GM23248 (cell line): ENCODE measurements around the gene NFE2. TPM values are rescaled to one million over a fixed set of nuclear protein-coding genes. Genes with fewer than 3 reads are reported as not detected.

ENCODE experiments used
- DNase-seq: peaks from one replicate; pipeline ENCODE4 v3.0.0-alpha.2; 2015
- H2AFZ ChIP-seq: fragments of 200-600 bp; sonication (generic); 2 replicates; pipeline ENCODE4 v1.6.1; 2016; ENCODE audit warnings: antibody characterized with exemption
- H3F3A ChIP-seq: fragments of 200-600 bp; sonication (generic); 2 replicates; pipeline ENCODE4 v1.6.1; 2016; ENCODE audit warnings: mild to moderate bottlenecking, antibody characterized with exemption, mixed run types; ENCODE audit not compliant: insufficient read depth
- H3K27ac ChIP-seq: fragments of 200-600 bp; sonication (generic); 2 replicates; pipeline ENCODE4 v1.5.1; 2016; ENCODE audit warnings: mild to moderate bottlenecking
- H3K27me3 ChIP-seq: fragments of 200-600 bp; sonication (generic); replicated peaks from 2 replicates; pipeline ENCODE4 v1.6.1; 2016; ENCODE audit warnings: mild to moderate bottlenecking; ENCODE audit not compliant: insufficient read depth
- H3K36me3 ChIP-seq: fragments of 200-600 bp; sonication (generic); 2 replicates; pipeline ENCODE4 v1.6.1; 2016; ENCODE audit warnings: low read depth, mild to moderate bottlenecking
- H3K4me1 ChIP-seq: fragments of 200-600 bp; sonication (generic); 2 replicates; pipeline ENCODE4 v1.6.1; 2016; ENCODE audit warnings: mild to moderate bottlenecking; ENCODE audit not compliant: insufficient read depth
- H3K4me2 ChIP-seq: fragments of 200-600 bp; sonication (generic); one replicate; pipeline ENCODE4 v1.6.1; 2016; ENCODE audit warnings: mild to moderate bottlenecking; ENCODE audit not compliant: unreplicated experiment
- H3K4me3 ChIP-seq: fragments of 200-600 bp; sonication (generic); 2 replicates; pipeline ENCODE4 v1.5.1; 2016; ENCODE audit warnings: mild to moderate bottlenecking
- H3K79me2 ChIP-seq: fragments of 200-600 bp; sonication (generic); 2 replicates; pipeline ENCODE4 v1.6.1; 2016; ENCODE audit warnings: mild to moderate bottlenecking; ENCODE audit not compliant: insufficient read depth
- H3K9ac ChIP-seq: fragments of 200-600 bp; sonication (generic); 2 replicates; pipeline ENCODE4 v1.6.1; 2016; ENCODE audit warnings: mild to moderate bottlenecking
- H3K9me2 ChIP-seq: fragments of 200-600 bp; sonication (generic); 2 replicates; pipeline ENCODE4 v1.6.1; 2016; ENCODE audit warnings: mixed run types, mild to moderate bottlenecking, moderate library complexity; ENCODE audit not compliant: insufficient read depth
- H3K9me3 ChIP-seq: fragments of 200-600 bp; sonication (generic); one replicate; pipeline ENCODE4 v1.6.1; 2017; ENCODE audit warnings: low read depth
- H4K20me1 ChIP-seq: fragments of 200-600 bp; sonication (generic); 2 replicates; pipeline ENCODE4 v1.6.0; 2016; ENCODE audit not compliant: insufficient read depth
- EZH2 ChIP-seq: fragments of 200-600 bp; sonication (generic); IDR thresholded peaks from 2 replicates; pipeline ENCODE4 v1.6.1; 2018; ENCODE audit warnings: antibody characterized with exemption, mild to moderate bottlenecking; ENCODE audit not compliant: insufficient read depth, poor library complexity, severe bottlenecking
- EZH2phosphoT487 ChIP-seq: fragments of 200-600 bp; sonication (generic); IDR thresholded peaks from 2 replicates; pipeline ENCODE4 v1.6.1; 2018; ENCODE audit warnings: antibody characterized with exemption, moderate library complexity, mild to moderate bottlenecking, low read depth; ENCODE audit not compliant: insufficient read depth
- WGBS, 2 experiments: methylation state at CpG; one replicate each; pipeline ENCODE4 v1.1.6; 2015 to 2017; ENCODE audit warnings: low lambda C conversion rate in 2 of 2, low coverage in 1 of 2; ENCODE audit errors: missing lambda C conversion rate in 2 of 2; 5-methylcytosine and 5-hydroxymethylcytosine counted together
- in situ Hi-C: fragments of 300-500 bp; cut with MboI; formaldehyde crosslinking; loops from 2 replicates; pipeline ENCODE4 v1.15.0; 2020
- polyA plus RNA-seq: library from polyadenylated mRNA; unstranded; fragments of >200 nt; fragmentation: Nextera tagmentation; extraction: Ambion mirVana; gene quantifications from 2 replicates; pipeline ENCODE4 v1.2.1, GENCODE V29; 2016
- total RNA-seq: library from RNA; depleted of rRNA; stranded (reverse); fragments of >200 nt; shearing (Covaris generic); gene quantifications from 2 replicates; pipeline ENCODE4 v1.2.3, GENCODE V29; 2014

Gene NFE2
- total and polyA plus RNA-seq, 2 experiments from 2014 or later, result not detected

GRCh38 chr12:54276368-54276767 lies 24.4 kb downstream of the NFE2 start:
- Histone ChIP-seq H3K27ac (no peak overlapping the region), H3K4me1 (peaks cover 13% of the 10 kb centered on the region), H3K9me3 (no peaks in the 10 kb centered on the region), H3K27me3 (no peaks in the 10 kb centered on the region), H3K79me2 (peaks cover 87% of the 10 kb centered on the region), H3K4me3 (no peak overlapping the region), H3K9me2 (no peaks in the 10 kb centered on the region), H2AFZ (no peak overlapping the region), H3K36me3 (peaks cover 8% of the 10 kb centered on the region), H3F3A (peaks cover 25% of the 10 kb centered on the region), H3K4me2 (no peak overlapping the region), H3K9ac (no peak overlapping the region), H4K20me1 (no peaks in the 10 kb centered on the region)
- WGBS, 2 experiments, result 95 to 96% methylated on average over 3 of the region's 3 CpGs
- TF ChIP-seq EZH2phosphoT487 (no peak), EZH2 (no peak)
- in situ Hi-C loops, result no loop called here
- DNase-seq, result no peak

- Histone ChIP-seq H3K9ac (no peak overlapping the region), H3K4me1 (peaks cover 13% of the 10 kb centered on the region), H3K27me3 (no peaks in the 10 kb centered on the region), H3K9me2 (no peaks in the 10 kb centered on the region), H3K9me3 (no peaks in the 10 kb centered on the region), H4K20me1 (no peaks in the 10 kb centered on the region), H3K4me2 (no peak overlapping the region), H3K36me3 (peaks cover 3% of the 10 kb centered on the region; the same call in 1 of the 2 replicates), H3K4me3 (no peak overlapping the region), H2AFZ (no peak overlapping the region), H3F3A (peaks cover 14% of the 10 kb centered on the region), H3K27ac (no peak overlapping the region), H3K79me2 (peaks cover 100% of the 10 kb centered on the region)
- in situ Hi-C loops, result no loop called here
- 60 to 66% methylated on average over 2 of the region's 2 CpGs for WGBS, 2 experiments
- no peak for DNase-seq
- TF ChIP-seq EZH2 (no peak), EZH2phosphoT487 (no peak)
Measured at GRCh38 chr12:54273981-54274380, 26.8 kb downstream of the NFE2 start.

GRCh38 chr12:54272214-54272613 lies 28.6 kb downstream of the NFE2 start:
- Histone ChIP-seq H3K36me3 (peaks cover 3% of the 10 kb centered on the region; the same call in 1 of the 2 replicates), H3K4me1 (no peaks in the 10 kb centered on the region), H2AFZ (no peak overlapping the region), H3K27ac (no peak overlapping the region), H3F3A (peaks cover 8% of the 10 kb centered on the region; the same call in 1 of the 2 replicates), H3K79me2 (peaks cover 98% of the 10 kb centered on the region), H3K9me2 (no peaks in the 10 kb centered on the region), H3K9ac (no peak overlapping the region), H3K27me3 (no peaks in the 10 kb centered on the region), H3K4me3 (no peak overlapping the region), H4K20me1 (no peaks in the 10 kb centered on the region), H3K4me2 (no peak overlapping the region), H3K9me3 (no peaks in the 10 kb centered on the region)
- in situ Hi-C loops, result no loop called here
- DNase-seq, result no peak
- 63 to 67% methylated on average over 1 of the region's 1 CpG for WGBS, 2 experiments
- no peak for TF ChIP-seq EZH2phosphoT487
- TF ChIP-seq EZH2, result no peak

- H3K36me3 ChIP-seq, result peaks cover 3% of the 10 kb centered on the region; the same call in 1 of the 2 replicates
- H3K4me3 ChIP-seq, result no peak overlapping the region
- H3K79me2 ChIP-seq, result peaks cover 98% of the 10 kb centered on the region
Measured at GRCh38 chr12:54270345-54270744, 30.5 kb downstream of the NFE2 start.

GRCh38 chr12:54266852-54267251 lies 34.0 kb downstream of the NFE2 start:
- Histone ChIP-seq H3K9ac (no peak overlapping the region), H3K9me3 (no peaks in the 10 kb centered on the region), H3K4me1 (peaks cover 21% of the 10 kb centered on the region), H3K9me2 (no peaks in the 10 kb centered on the region), H3K27me3 (no peaks in the 10 kb centered on the region), H3K79me2 (peaks cover 94% of the 10 kb centered on the region), H3K36me3 (no peaks in the 10 kb centered on the region), H3F3A (peaks cover 23% of the 10 kb centered on the region), H3K27ac (no peak overlapping the region), H3K4me3 (no peak overlapping the region), H4K20me1 (no peaks in the 10 kb centered on the region), H2AFZ (no peak overlapping the region), H3K4me2 (no peak overlapping the region)
- DNase-seq, result no peak
- 85 to 86% methylated on average over 2 of the region's 2 CpGs for WGBS, 2 experiments
- TF ChIP-seq EZH2phosphoT487 (no peak), EZH2 (no peak)
- in situ Hi-C loops, result no loop called here

More at GRCh38 chr12:54270345-54270744, 30.5 kb downstream of the NFE2 start:
- no peaks in the 10 kb centered on the region for H4K20me1 ChIP-seq
- no peaks in the 10 kb centered on the region for H3K27me3 ChIP-seq
- TF ChIP-seq EZH2phosphoT487 (no peak), EZH2 (no peak)
- H3K4me1 ChIP-seq, result peaks cover 7% of the 10 kb centered on the region; the same call in 1 of the 2 replicates
- 99 to 100% methylated on average over 2 of the region's 2 CpGs for WGBS, 2 experiments
- H3K9ac ChIP-seq, result no peak overlapping the region
- no peaks in the 10 kb centered on the region for H3K9me2 ChIP-seq
- peaks cover 8% of the 10 kb centered on the region; the same call in 1 of the 2 replicates for H3F3A ChIP-seq
- no peaks in the 10 kb centered on the region for H3K9me3 ChIP-seq
- no peak overlapping the region for H2AFZ ChIP-seq
- DNase-seq, result no peak
- H3K27ac ChIP-seq, result no peak overlapping the region
- in situ Hi-C loops, result no loop called here
- no peak overlapping the region for H3K4me2 ChIP-seq
